Upper lobe of left lung (tissue), 6 donors: ENCODE data around the gene BBS9. TPM values are rescaled to one million over a fixed set of nuclear protein-coding genes. Genes with fewer than 3 reads are reported as not detected.

Experiments used
- ATAC-seq, 2 donors: fragments of 200-7000 bp; cut with Tn5 transposase; one replicate each; pipeline ENCODE4 v1.9.1; 2022; ENCODE audit warnings: mild to moderate bottlenecking in 2 of 2, moderate library complexity in 2 of 2; ENCODE audit not compliant: low FRiP score in 2 of 2
- DNase-seq, 2 donors: peaks; one replicate each; pipeline ENCODE4 v3.0.0-alpha.2; 2019 to 2020
- H3K27ac ChIP-seq, 4 donors: fragments of 200-600 bp; sonication (generic); one replicate each; pipeline ENCODE4 v1.5.1; 2016 to 2019
- H3K27me3 ChIP-seq, 4 donors: fragments of 200-600 bp; sonication (generic); one replicate each; pipeline ENCODE4 v1.5.1; 2017 to 2019
- H3K36me3 ChIP-seq, 4 donors: fragments of 200-600 bp; sonication (generic); one replicate each; pipeline ENCODE4 v1.5.1; 2016 to 2019
- H3K4me1 ChIP-seq, 4 donors: fragments of 200-600 bp; sonication (generic); one replicate each; pipeline ENCODE4 v1.5.1; 2018 to 2019
- H3K4me3 ChIP-seq, 4 donors: fragments of 200-600 bp; sonication (generic); one replicate each; pipeline ENCODE4 v1.5.1; 2017 to 2019; ENCODE audit warnings: mild to moderate bottlenecking in 2 of 4, moderate library complexity in 1 of 4
- H3K9me3 ChIP-seq, 4 donors: fragments of 200-600 bp; sonication (generic); one replicate each; pipeline ENCODE4 v1.5.1; 2018 to 2019
- CTCF ChIP-seq, 6 experiments: fragments of 450-650 bp in 4 of 6; fragments of 200-600 bp in 2 of 6; sonication (generic) in 2 of 6; IDR thresholded peaks; one replicate each; pipeline ENCODE4 v1.5.1; 2016 to 2019; ENCODE audit warnings: antibody characterized with exemption in 6 of 6
- EP300 ChIP-seq, 4 donors: sonication (generic); formaldehyde crosslinking; IDR thresholded peaks; one replicate each; pipeline ENCODE4 v1.5.1; 2017; ENCODE audit warnings: antibody characterized with exemption in 4 of 4, control low read depth in 2 of 4
- POLR2A ChIP-seq, 4 donors: fragments of 450-650 bp; IDR thresholded peaks; one replicate each; pipeline ENCODE4 v1.5.1; 2016 to 2017; ENCODE audit warnings: antibody characterized with exemption in 4 of 4, mild to moderate bottlenecking in 2 of 4
- POLR2AphosphoS5 ChIP-seq, 2 donors: sonication (generic); formaldehyde crosslinking; IDR thresholded peaks; one replicate each; pipeline ENCODE4 v1.5.1; 2017; ENCODE audit warnings: antibody characterized with exemption in 2 of 2
- WGBS, 2 donors: methylation state at CpG; one replicate each; pipeline ENCODE4 v1.1.5; 2017 to 2018; 5-methylcytosine and 5-hydroxymethylcytosine counted together
- total RNA-seq, 6 donors: library from RNA; depleted of rRNA in 4 of 6; stranded (reverse); fragments of >200 nt in 4 of 6; gene quantifications; one replicate each; pipeline versions ENCODE4 v1.1.0 to v1.2.1, GENCODE V29; 2016 to 2021
- donor health status: DM: no; HTN: no; CAD: no; lungs with moderate emphysema.
- donor health status: DM: no; HTN: yes; CAD: no; lungs with severe emphysema.

The BBS9 gene
- total RNA-seq, 6 donors from 2014 or later, result 14.5 to 72.3 (median 20.6) TPM

GRCh38 chr7:33114976-33115375, 14.4 kb upstream of the BBS9 start:
- H3K27me3 ChIP-seq, result no peaks in the 10 kb centered on the region
- ATAC-seq (no peak), DNase-seq (no peak)
- no peaks in the 10 kb centered on the region for H3K36me3 ChIP-seq
- peaks cover 0 to 9% (median 5%) of the 10 kb centered on the region in 4 donors for H3K9me3 ChIP-seq
- H3K27ac ChIP-seq, result no peak overlapping the region
- TF ChIP-seq CTCF (IDR thresholded peaks at IDR 0.05) (no peak), EP300 (IDR thresholded peaks at IDR 0.05) (no peak), POLR2AphosphoS5 (IDR thresholded peaks at IDR 0.05) (no peak), POLR2A (IDR thresholded peaks at IDR 0.05) (no peak)
- peaks cover 0 to 2% (median 1%) of the 10 kb centered on the region in 4 donors for H3K4me1 ChIP-seq
- H3K4me3 ChIP-seq, result no peak overlapping the region

GRCh38 chr7:33118383-33118782, 11.0 kb upstream of the BBS9 start:
- Histone ChIP-seq H3K27me3 (no peaks in the 10 kb centered on the region), H3K36me3 (no peaks in the 10 kb centered on the region), H3K4me3 (no peak overlapping the region), H3K27ac (no peak overlapping the region), H3K9me3 (peaks cover 0 to 9% (median 5%) of the 10 kb centered on the region in 4 donors), H3K4me1 (no peaks in the 10 kb centered on the region)
- TF ChIP-seq POLR2AphosphoS5 (IDR thresholded peaks at IDR 0.05), result no peak
- TF ChIP-seq CTCF (IDR thresholded peaks at IDR 0.05), result no peak
- no peak for TF ChIP-seq EP300 (IDR thresholded peaks at IDR 0.05)
- TF ChIP-seq POLR2A (IDR thresholded peaks at IDR 0.05), result no peak
- ATAC-seq (no peak), DNase-seq (no peak)
- 92 to 94% methylated on average over 3 of the region's 3 CpGs for WGBS, 2 donors

- Histone ChIP-seq H3K4me3 (no peak overlapping the region), H3K27ac (no peak overlapping the region), H3K27me3 (no peaks in the 10 kb centered on the region), H3K4me1 (peaks cover 6 to 18% (median 9%) of the 10 kb centered on the region in 4 donors), H3K9me3 (no peaks in the 10 kb centered on the region), H3K36me3 (no peaks in the 10 kb centered on the region)
- 72 to 74% methylated on average over 2 of the region's 2 CpGs for WGBS, 2 donors
- ATAC-seq (no peak), DNase-seq (no peak)
- no peak for TF ChIP-seq EP300 (IDR thresholded peaks at IDR 0.05)
- TF ChIP-seq CTCF (IDR thresholded peaks at IDR 0.05), result no peak
- no peak for TF ChIP-seq POLR2A (IDR thresholded peaks at IDR 0.05)
- no peak for TF ChIP-seq POLR2AphosphoS5 (IDR thresholded peaks at IDR 0.05)
Observed at GRCh38 chr7:33127085-33127484, 2.3 kb upstream of the BBS9 start.

- Histone ChIP-seq H3K27ac (peak overlapping the region; percentile 72 to 87 (median 81)), H3K9me3 (no peaks in the 10 kb centered on the region), H3K4me1 (peaks cover 6 to 18% (median 9%) of the 10 kb centered on the region in 4 donors), H3K4me3 (peak overlapping the region; percentile 66 to 88 (median 83)), H3K27me3 (no peaks in the 10 kb centered on the region), H3K36me3 (no peaks in the 10 kb centered on the region)
- DNase-seq, result no peak
- 0% methylated on average over 3 of the region's 3 CpGs for WGBS, 2 donors
- ATAC-seq, result no peak
- TF ChIP-seq EP300 (IDR thresholded peaks at IDR 0.05) (no peak), POLR2A (IDR thresholded peaks at IDR 0.05) (no peak), CTCF (IDR thresholded peaks at IDR 0.05) (no peak), POLR2AphosphoS5 (IDR thresholded peaks at IDR 0.05) (no peak)
Observed at GRCh38 chr7:33128631-33128989, 754 bp upstream of the BBS9 start.

- no peaks in the 10 kb centered on the region for H3K9me3 ChIP-seq
- no peaks in the 10 kb centered on the region for H3K27me3 ChIP-seq
- TF ChIP-seq CTCF (IDR thresholded peaks at IDR 0.05), result no peak
- no peak for TF ChIP-seq POLR2A (IDR thresholded peaks at IDR 0.05)
- no peak for TF ChIP-seq POLR2AphosphoS5 (IDR thresholded peaks at IDR 0.05)
- TF ChIP-seq EP300 (IDR thresholded peaks at IDR 0.05), result no peak
- peaks cover 6 to 18% (median 9%) of the 10 kb centered on the region in 4 donors for H3K4me1 ChIP-seq
- 0% methylated on average over 9 to 11 of the region's 11 CpGs for WGBS, 2 donors
- DNase-seq, result no peak
- ATAC-seq, result peak; percentile 9 to 18
- H3K4me3 ChIP-seq, result peak overlapping the region; percentile 66 to 88 (median 83)
- no peaks in the 10 kb centered on the region for H3K36me3 ChIP-seq
- peak overlapping the region in 3 of 4 donors; percentile 76 to 87 (median 86) for H3K27ac ChIP-seq
Observed at GRCh38 chr7:33129806-33130153, 416 bp downstream of the BBS9 start.
